G401 (cell line): ENCODE results near the gene MLF1. TPM values are rescaled to one million over a fixed set of nuclear protein-coding genes. Genes with fewer than 3 reads are reported as not detected.

ENCODE experiments used
- total RNA-seq: library from RNA; depleted of rRNA; stranded (reverse); fragments of >200 nt; shearing (Covaris generic); gene quantifications from 2 replicates; pipeline ENCODE4 v1.2.3, GENCODE V29; 2014; rRNA removed

Gene MLF1
- total RNA-seq, 1 experiment from 2014 or later: 91.5 TPM

Other genes starting within 250 kb of the MLF1 start
- gene GFM1, start 73.3 kb downstream of the MLF1 start, total RNA-seq: 62.5 and 66.7 TPM in 2 replicates
- not detected in 2 replicates for gene LXN, start 101.5 kb downstream of the MLF1 start, total RNA-seq
- gene RARRES1, start 161.3 kb downstream of the MLF1 start, total RNA-seq: not detected in 2 replicates
- 42.5 and 58.7 TPM in 2 replicates for gene MFSD1, start 230.9 kb downstream of the MLF1 start, total RNA-seq